Lower leg skin (tissue), 3 donors: ENCODE data around the gene GPR89A.
"Not testable (repeated sequence)": the region's sequence is repeated elsewhere in the genome, so short reads cannot be mapped to it uniquely, and the experiment has no call there.

Experiments
- POLR2A ChIP-seq, 2 donors: fragments of 450-650 bp; IDR thresholded peaks; one replicate each; pipeline ENCODE4 v1.6.1; 2016 to 2017; ENCODE audit warnings: antibody characterized with exemption in 2 of 2, mild to moderate bottlenecking in 1 of 2, moderate library complexity in 1 of 2
- TF ChIP-seq, protein P1 (sequence below), 3 donors: fragments of 450-650 bp; IDR thresholded peaks; one replicate each; pipeline ENCODE4 v1.5.1; 2016; ENCODE audit warnings: antibody characterized with exemption in 3 of 3, mild to moderate bottlenecking in 3 of 3, moderate library complexity in 2 of 3

DNA sequence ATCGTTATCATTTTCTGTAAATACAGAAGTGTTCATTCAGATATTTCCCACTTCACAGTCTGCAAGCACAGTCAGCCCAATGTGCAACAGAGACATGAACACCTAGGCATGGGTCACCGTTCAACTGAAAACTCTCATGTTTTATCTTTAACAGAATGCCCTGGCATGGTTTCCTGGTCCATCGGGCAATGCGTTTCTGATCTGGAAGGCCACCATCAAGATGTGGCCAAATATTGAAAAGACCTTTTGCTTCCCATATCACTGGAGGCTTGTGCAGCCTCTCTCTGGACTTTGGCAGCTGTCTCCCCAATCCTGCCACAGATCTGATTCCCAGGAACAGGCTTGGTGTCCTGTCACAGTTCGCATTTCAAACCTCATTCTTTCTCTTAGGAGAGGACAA lies 21.0 kb upstream of the GPR89A start:
- TF ChIP-seq, protein P1, sequence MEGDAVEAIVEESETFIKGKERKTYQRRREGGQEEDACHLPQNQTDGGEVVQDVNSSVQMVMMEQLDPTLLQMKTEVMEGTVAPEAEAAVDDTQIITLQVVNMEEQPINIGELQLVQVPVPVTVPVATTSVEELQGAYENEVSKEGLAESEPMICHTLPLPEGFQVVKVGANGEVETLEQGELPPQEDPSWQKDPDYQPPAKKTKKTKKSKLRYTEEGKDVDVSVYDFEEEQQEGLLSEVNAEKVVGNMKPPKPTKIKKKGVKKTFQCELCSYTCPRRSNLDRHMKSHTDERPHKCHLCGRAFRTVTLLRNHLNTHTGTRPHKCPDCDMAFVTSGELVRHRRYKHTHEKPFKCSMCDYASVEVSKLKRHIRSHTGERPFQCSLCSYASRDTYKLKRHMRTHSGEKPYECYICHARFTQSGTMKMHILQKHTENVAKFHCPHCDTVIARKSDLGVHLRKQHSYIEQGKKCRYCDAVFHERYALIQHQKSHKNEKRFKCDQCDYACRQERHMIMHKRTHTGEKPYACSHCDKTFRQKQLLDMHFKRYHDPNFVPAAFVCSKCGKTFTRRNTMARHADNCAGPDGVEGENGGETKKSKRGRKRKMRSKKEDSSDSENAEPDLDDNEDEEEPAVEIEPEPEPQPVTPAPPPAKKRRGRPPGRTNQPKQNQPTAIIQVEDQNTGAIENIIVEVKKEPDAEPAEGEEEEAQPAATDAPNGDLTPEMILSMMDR (IDR thresholded peaks at IDR 0.05): not testable (repeated sequence)
- not testable (repeated sequence) for TF ChIP-seq POLR2A (IDR thresholded peaks at IDR 0.05)
